Thoracic aorta (tissue), 2 donors: ENCODE results near the gene PRKCB. TPM values are rescaled to one million over a fixed set of nuclear protein-coding genes. Genes with fewer than 3 reads are reported as not detected.
"Not testable (repeated sequence)": the region's sequence is repeated elsewhere in the genome, so short reads cannot be mapped to it uniquely, and the experiment has no call there.

Experiments
- ATAC-seq: fragments of 150-250 bp; one replicate; pipeline ENCODE4 v1.8.0; 2017; ENCODE audit warnings: low read depth; ENCODE audit not compliant: insufficient number of reproducible peaks, low FRiP score
- DNase-seq: peaks from one replicate; pipeline ENCODE4 v3.0.0-alpha.2; 2020; ENCODE audit warnings: low spot score
- H3K27ac ChIP-seq, 2 donors: fragments of 200-600 bp; sonication (generic); 1 replicate in 1 of 2; 2 replicates in 1 of 2; pipeline ENCODE4 v1.5.1; 2016; ENCODE audit warnings: mild to moderate bottlenecking in 2 of 2, moderate library complexity in 2 of 2
- H3K27me3 ChIP-seq: fragments of 200-600 bp; sonication (generic); replicated peaks from 2 replicates; pipeline ENCODE4 v1.6.0; 2016; ENCODE audit warnings: mild to moderate bottlenecking; ENCODE audit not compliant: insufficient read depth
- H3K36me3 ChIP-seq: fragments of 200-600 bp; sonication (generic); one replicate; pipeline ENCODE4 v1.5.1; 2016
- H3K4me1 ChIP-seq, 2 donors: fragments of 200-600 bp; sonication (generic); 1 replicate in 1 of 2; 2 replicates in 1 of 2; pipeline versions ENCODE4 v1.5.1 to v1.6.0; 2016; ENCODE audit warnings: low read depth in 2 of 2, mild to moderate bottlenecking in 1 of 2; ENCODE audit not compliant: control insufficient read depth in 1 of 2
- H3K4me3 ChIP-seq: fragments of 200-600 bp; sonication (generic); 2 replicates; pipeline ENCODE4 v1.5.1; 2016; ENCODE audit warnings: mild to moderate bottlenecking
- H3K9me3 ChIP-seq: fragments of 200-600 bp; sonication (generic); 2 replicates; pipeline ENCODE4 v1.5.1; 2016
- total RNA-seq, 2 donors: library from RNA; depleted of rRNA; stranded (reverse); fragments of >200 nt; gene quantifications; one replicate each; pipeline versions ENCODE4 v1.1.0 to v1.2.3, GENCODE V29; 2016
- TF ChIP-seq, protein P1 (sequence below): fragments of 200-600 bp; sonication (generic); IDR thresholded peaks from one replicate; pipeline ENCODE4 v1.5.1; 2019; ENCODE audit warnings: antibody characterized with exemption

The PRKCB gene
- total RNA-seq, 2 donors from 2014 or later = 3.4 to 7.5 TPM

DNA sequence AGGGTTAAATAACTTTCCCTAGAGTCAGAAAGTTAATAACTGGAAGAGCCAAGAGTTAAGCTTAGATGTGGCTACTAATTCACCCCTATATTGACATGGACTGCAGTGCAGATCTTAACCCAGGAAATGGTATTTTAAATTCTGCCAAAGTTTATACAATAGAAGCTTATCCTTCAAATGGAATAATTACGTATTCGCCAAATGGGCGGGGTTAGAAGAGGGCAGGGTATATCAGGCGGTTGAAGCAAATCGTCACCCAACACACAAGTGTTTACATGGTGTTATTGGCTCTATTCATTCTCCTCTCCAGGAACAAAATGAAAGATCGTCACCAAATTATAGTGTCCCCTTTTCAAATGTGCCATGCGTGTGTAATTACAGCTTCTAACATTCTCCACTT lies 182.7 kb downstream of the PRKCB start:
- DNase-seq = no peak
- TF ChIP-seq, protein P1, sequence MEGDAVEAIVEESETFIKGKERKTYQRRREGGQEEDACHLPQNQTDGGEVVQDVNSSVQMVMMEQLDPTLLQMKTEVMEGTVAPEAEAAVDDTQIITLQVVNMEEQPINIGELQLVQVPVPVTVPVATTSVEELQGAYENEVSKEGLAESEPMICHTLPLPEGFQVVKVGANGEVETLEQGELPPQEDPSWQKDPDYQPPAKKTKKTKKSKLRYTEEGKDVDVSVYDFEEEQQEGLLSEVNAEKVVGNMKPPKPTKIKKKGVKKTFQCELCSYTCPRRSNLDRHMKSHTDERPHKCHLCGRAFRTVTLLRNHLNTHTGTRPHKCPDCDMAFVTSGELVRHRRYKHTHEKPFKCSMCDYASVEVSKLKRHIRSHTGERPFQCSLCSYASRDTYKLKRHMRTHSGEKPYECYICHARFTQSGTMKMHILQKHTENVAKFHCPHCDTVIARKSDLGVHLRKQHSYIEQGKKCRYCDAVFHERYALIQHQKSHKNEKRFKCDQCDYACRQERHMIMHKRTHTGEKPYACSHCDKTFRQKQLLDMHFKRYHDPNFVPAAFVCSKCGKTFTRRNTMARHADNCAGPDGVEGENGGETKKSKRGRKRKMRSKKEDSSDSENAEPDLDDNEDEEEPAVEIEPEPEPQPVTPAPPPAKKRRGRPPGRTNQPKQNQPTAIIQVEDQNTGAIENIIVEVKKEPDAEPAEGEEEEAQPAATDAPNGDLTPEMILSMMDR = no peak
- Histone ChIP-seq H3K4me3 (no peak overlapping the region), H3K9me3 (no peaks in the 10 kb centered on the region), H3K4me1 (no peaks in the 10 kb centered on the region), H3K36me3 (no peaks in the 10 kb centered on the region), H3K27me3 (no peaks in the 10 kb centered on the region), H3K27ac (no peak overlapping the region)
- ATAC-seq = no peak

DNA sequence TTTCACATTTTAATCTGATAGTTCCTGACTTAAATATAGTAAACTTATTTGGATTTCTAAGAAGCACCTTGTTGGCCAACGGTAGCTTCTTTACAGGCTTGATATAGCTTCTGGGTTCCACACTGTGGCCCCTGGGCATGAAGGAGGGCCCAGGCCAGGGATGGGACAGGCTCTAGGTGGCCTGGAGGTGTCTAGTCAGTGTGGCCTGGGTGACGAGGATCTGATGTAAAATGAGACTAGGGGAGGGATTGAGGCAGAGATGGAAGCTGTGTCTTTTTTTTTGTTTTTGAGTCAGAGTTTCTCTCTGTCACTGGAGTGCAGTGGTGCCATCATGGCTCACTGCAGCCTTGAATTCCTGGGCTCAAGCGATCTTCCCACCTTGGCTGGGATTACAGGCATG lies 187.0 kb downstream of the PRKCB start:
- H3K4me3 ChIP-seq = no peak overlapping the region
- no peaks in the 10 kb centered on the region for H3K9me3 ChIP-seq
- TF ChIP-seq, protein P1 = no peak
- H3K27me3 ChIP-seq = no peaks in the 10 kb centered on the region
- no peaks in the 10 kb centered on the region for H3K4me1 ChIP-seq
- H3K36me3 ChIP-seq = no peaks in the 10 kb centered on the region
- H3K27ac ChIP-seq = no peak overlapping the region
- no peak for DNase-seq
- ATAC-seq = no peak

DNA sequence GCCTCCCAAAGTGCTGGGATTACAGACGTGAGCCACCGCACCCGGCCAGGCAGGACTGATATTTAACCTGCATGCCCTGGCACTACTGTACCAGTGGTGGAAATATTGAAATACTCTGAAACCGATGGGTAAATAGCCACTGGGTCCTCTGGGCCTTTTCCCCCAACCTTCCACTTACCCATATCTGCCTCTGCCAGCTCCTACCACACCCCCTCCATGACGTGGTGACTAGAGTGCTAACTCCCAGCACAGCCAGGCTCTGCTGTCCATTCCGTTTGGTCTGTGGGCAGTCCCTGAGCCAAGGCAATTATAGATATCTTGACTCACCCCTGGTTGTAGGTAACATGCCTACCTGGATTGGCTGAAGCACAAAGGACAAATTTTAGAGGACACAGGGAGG lies 187.8 kb downstream of the PRKCB start:
- H3K4me1 ChIP-seq = no peaks in the 10 kb centered on the region
- H3K36me3 ChIP-seq = no peaks in the 10 kb centered on the region
- TF ChIP-seq, protein P1 = no peak
- DNase-seq (no peak), ATAC-seq (no peak)
- H3K27ac ChIP-seq = no peak overlapping the region
- no peaks in the 10 kb centered on the region for H3K9me3 ChIP-seq
- H3K27me3 ChIP-seq = no peaks in the 10 kb centered on the region
- no peak overlapping the region for H3K4me3 ChIP-seq

DNA sequence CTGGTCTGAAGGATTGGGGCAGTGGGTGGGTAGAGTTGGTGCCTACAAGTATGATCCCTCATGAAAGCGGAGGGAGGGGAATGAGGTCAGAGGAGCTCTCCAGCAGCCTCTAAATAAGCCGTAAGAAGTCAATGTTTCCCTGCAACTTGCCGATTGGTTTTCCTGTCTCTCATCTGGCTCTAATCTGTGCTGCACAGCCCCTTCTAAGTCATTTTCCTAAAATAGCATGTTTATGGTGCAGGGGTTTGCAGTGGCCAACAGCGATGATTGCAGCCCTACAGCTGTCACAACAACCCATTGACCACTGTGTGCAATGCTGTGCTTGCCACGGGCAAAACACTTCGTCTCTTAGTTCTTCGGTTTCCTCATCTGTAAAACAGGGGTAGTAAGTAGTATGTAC lies 189.2 kb downstream of the PRKCB start:
- ATAC-seq = no peak
- no peaks in the 10 kb centered on the region for H3K36me3 ChIP-seq
- H3K4me3 ChIP-seq = no peak overlapping the region
- H3K9me3 ChIP-seq = no peaks in the 10 kb centered on the region
- H3K27me3 ChIP-seq = no peaks in the 10 kb centered on the region
- no peak for DNase-seq
- H3K27ac ChIP-seq = no peak overlapping the region
- H3K4me1 ChIP-seq = no peaks in the 10 kb centered on the region
- TF ChIP-seq, protein P1 = no peak

DNA sequence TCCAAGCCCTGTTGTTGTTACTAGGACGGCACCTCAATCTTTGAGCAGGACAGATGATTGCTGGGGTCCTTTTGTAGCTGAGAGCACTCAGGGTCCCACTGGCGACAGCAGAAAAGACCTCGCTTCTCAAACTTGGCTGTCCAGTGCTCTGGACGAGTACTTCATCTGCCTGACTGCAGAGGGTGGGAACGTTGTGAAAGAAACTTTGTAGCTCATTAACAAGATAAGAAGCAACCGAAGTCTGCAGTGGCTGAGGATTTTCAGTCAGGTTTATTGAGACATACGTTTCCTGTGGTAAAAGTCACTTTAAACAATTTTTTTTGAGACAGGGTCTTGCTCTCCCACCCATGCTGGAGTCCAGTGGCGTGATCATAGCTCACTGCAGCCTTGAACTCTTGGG lies 191.7 kb downstream of the PRKCB start:
- Histone ChIP-seq H3K4me1 (no peaks in the 10 kb centered on the region), H3K27ac (no peak overlapping the region), H3K27me3 (no peaks in the 10 kb centered on the region), H3K36me3 (no peaks in the 10 kb centered on the region), H3K9me3 (no peaks in the 10 kb centered on the region), H3K4me3 (no peak overlapping the region)
- TF ChIP-seq, protein P1 = no peak
- DNase-seq (no peak), ATAC-seq (no peak)

DNA sequence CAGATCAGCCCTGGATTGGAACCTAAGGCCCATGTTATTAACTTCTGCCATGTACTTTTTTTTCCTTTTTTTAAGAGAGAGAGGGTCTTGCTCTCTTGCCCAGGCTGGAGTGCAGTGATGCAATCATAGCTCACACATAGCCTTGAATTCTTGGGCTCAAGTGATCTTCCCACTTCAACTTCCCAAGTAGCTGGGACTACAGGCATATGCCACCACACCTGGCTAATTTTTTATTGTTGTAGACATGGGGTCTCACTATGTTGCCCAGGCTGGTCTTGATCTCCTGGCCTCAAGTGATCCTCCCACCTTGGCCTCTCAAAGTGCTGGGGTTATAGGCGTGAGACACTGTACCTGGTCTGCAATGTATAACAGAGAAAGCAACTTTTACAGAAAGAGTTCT lies 194.1 kb downstream of the PRKCB start:
- DNase-seq, H3K9me3 ChIP-seq, H3K27ac ChIP-seq, H3K27me3 ChIP-seq, H3K36me3 ChIP-seq, ATAC-seq, H3K4me3 ChIP-seq, H3K4me1 ChIP-seq: not testable (repeated sequence)
